PC-3 (cell line): ENCODE results near the gene BUD13. TPM values are rescaled to one million over a fixed set of nuclear protein-coding genes. Genes with fewer than 3 reads are reported as not detected.

Experiments
- ATAC-seq: fragments of 200-7000 bp; cut with Tn5 transposase; 2 replicates; pipeline ENCODE4 v1.9.1; 2020; ENCODE audit warnings: mild to moderate bottlenecking, moderate library complexity
- BruUV-seq: library from RNA; stranded (reverse); fragments of 400-500 nt; replicated peaks from 2 replicates; lab custom pipeline; 2021; lab: Mats Ljungman, UMichigan
- CTCF ChIA-PET: fragments of 300-600 bp; sonication (Branson Sonifier 250); formaldehyde crosslinking; loops from one replicate; lab custom pipeline; 2022; ENCODE audit warnings: antibody characterized with exemption; lab: Charles Lee
- POLR2A ChIA-PET: fragments of 300-600 bp; sonication (Branson Sonifier 250); formaldehyde crosslinking; loops from one replicate; lab custom pipeline; 2022; ENCODE audit warnings: antibody characterized with exemption; ENCODE audit not compliant: unreplicated experiment; lab: Charles Lee
- DNase-seq: peaks from one replicate; pipeline ENCODE4 v3.0.0-alpha.2; 2015
- H2AFZ ChIP-seq: fragments of 300-600 bp; sonication (generic); 2 replicates; pipeline ENCODE4 v1.6.0; 2016; ENCODE audit warnings: antibody characterized with exemption, low read length
- H3F3A ChIP-seq: fragments of 300-600 bp; sonication (generic); one replicate; pipeline ENCODE4 v1.6.0; 2017; ENCODE audit warnings: antibody characterized with exemption, low read length, control low read depth, mild to moderate bottlenecking; ENCODE audit not compliant: unreplicated experiment
- H3K27ac ChIP-seq: fragments of 300-600 bp; sonication (generic); 2 replicates; pipeline ENCODE4 v1.5.1; 2016; ENCODE audit warnings: mild to moderate bottlenecking, low read length
- H3K27me3 ChIP-seq: fragments of 300-600 bp; sonication (generic); 2 replicates; pipeline ENCODE4 v1.6.1; 2016; ENCODE audit warnings: low read length, mixed read lengths
- H3K36me3 ChIP-seq: fragments of 300-600 bp; sonication (generic); 2 replicates; pipeline ENCODE4 v1.6.1; 2016; ENCODE audit warnings: low read depth, mixed run types, low read length, mixed read lengths
- H3K4me1 ChIP-seq: fragments of 300-600 bp; sonication (generic); 2 replicates; pipeline ENCODE4 v1.5.1; 2016; ENCODE audit warnings: low read length; ENCODE audit not compliant: insufficient read depth
- H3K4me2 ChIP-seq: fragments of 300-600 bp; sonication (generic); 2 replicates; pipeline ENCODE4 v1.6.0; 2016; ENCODE audit warnings: low read length
- H3K4me3 ChIP-seq: fragments of 300-600 bp; sonication (generic); 2 replicates; pipeline ENCODE4 v1.5.1; 2016; ENCODE audit warnings: mild to moderate bottlenecking, low read length, mixed read lengths
- H3K79me2 ChIP-seq: fragments of 300-600 bp; sonication (generic); 2 replicates; pipeline ENCODE4 v1.6.1; 2017; ENCODE audit warnings: low read length, mixed read lengths
- H3K9ac ChIP-seq: fragments of 300-600 bp; sonication (generic); 2 replicates; pipeline ENCODE4 v1.6.0; 2016; ENCODE audit warnings: mild to moderate bottlenecking, low read length
- H3K9me2 ChIP-seq: fragments of 300-600 bp; sonication (generic); replicated peaks from 2 replicates; pipeline ENCODE4 v1.6.1; 2016; ENCODE audit warnings: mixed run types, low read length, mixed read lengths
- H3K9me3 ChIP-seq: fragments of 300-600 bp; sonication (generic); 2 replicates; pipeline ENCODE4 v1.6.1; 2016; ENCODE audit warnings: low read length, mixed read lengths
- H4K20me1 ChIP-seq: fragments of 300-600 bp; sonication (generic); 2 replicates; pipeline ENCODE4 v1.6.1; 2016; ENCODE audit warnings: low read length, mixed read lengths
- EZH2 ChIP-seq: fragments of 300-600 bp; sonication (generic); IDR thresholded peaks from one replicate; pipeline ENCODE4 v1.6.1; 2017; ENCODE audit warnings: antibody characterized with exemption, mild to moderate bottlenecking, low read length; ENCODE audit not compliant: unreplicated experiment
- EZH2phosphoT487 ChIP-seq: fragments of 300-600 bp; sonication (generic); IDR thresholded peaks from 2 replicates; pipeline ENCODE4 v1.6.1; 2018; ENCODE audit warnings: mild to moderate bottlenecking, antibody characterized with exemption, low read length, borderline replicate concordance
- intact Hi-C: fragments of 100-400 bp; cut with micrococcal nuclease; formaldehyde crosslinking; loops from 2 replicates; pipeline ENCODE4 v1.9.0; 2023
- total RNA-seq: library from RNA; depleted of rRNA; stranded (reverse); fragments of >200 nt; gene quantifications from 2 replicates; pipeline ENCODE4 v1.2.3, GENCODE V29; 2014
- TF ChIP-seq, protein P1 (sequence below): fragments of 300-600 bp; sonication (generic); conservative IDR thresholded peaks from 2 replicates; pipeline ENCODE4 v1.5.1; 2017; ENCODE audit warnings: antibody characterized with exemption, low read depth, mild to moderate bottlenecking, low read length

BUD13 gene
- total RNA-seq, 1 experiment from 2014 or later: 28.9 TPM

DNA sequence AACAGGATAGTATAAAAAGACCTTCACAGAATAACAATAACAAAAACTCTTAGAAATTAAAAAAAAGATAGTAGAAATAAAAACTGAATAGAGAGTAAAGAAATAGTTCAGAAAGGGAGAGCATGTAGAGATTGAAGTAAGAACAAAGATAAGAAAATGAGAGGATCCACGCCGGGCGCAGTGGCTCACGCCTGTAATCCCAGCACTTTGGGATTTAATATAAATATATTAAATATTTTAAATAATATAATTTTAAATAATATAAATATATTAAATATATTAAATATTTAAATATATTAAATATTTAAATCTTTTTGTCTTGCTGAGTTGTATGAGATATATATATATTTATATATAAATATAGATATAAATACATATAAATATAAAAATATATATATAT, 39.3 kb upstream of the BUD13 start:
- no peaks in the 10 kb centered on the region for H3K9me3 ChIP-seq
- H3K4me1 ChIP-seq: peaks cover 6% of the 10 kb centered on the region; the same call in 1 of the 2 replicates
- no peaks in the 10 kb centered on the region for H4K20me1 ChIP-seq
- no peak overlapping the region for H3K4me3 ChIP-seq
- H3K9me2 ChIP-seq: no peaks in the 10 kb centered on the region; the same call in 1 of the 2 replicates
- TF ChIP-seq EZH2phosphoT487 (no peak), EZH2 (no peak)
- TF ChIP-seq, protein P1, sequence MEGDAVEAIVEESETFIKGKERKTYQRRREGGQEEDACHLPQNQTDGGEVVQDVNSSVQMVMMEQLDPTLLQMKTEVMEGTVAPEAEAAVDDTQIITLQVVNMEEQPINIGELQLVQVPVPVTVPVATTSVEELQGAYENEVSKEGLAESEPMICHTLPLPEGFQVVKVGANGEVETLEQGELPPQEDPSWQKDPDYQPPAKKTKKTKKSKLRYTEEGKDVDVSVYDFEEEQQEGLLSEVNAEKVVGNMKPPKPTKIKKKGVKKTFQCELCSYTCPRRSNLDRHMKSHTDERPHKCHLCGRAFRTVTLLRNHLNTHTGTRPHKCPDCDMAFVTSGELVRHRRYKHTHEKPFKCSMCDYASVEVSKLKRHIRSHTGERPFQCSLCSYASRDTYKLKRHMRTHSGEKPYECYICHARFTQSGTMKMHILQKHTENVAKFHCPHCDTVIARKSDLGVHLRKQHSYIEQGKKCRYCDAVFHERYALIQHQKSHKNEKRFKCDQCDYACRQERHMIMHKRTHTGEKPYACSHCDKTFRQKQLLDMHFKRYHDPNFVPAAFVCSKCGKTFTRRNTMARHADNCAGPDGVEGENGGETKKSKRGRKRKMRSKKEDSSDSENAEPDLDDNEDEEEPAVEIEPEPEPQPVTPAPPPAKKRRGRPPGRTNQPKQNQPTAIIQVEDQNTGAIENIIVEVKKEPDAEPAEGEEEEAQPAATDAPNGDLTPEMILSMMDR: no peak
- H3K36me3 ChIP-seq: no peaks in the 10 kb centered on the region
- ChIA-PET POLR2A (no interaction called here), CTCF (interaction anchor here (0.5 kb wide), 1 partner anchor 9 kb away, joined by 3 read pairs; no protein-coding TSS in a partner anchor)
- H3K4me2 ChIP-seq: no peak overlapping the region
- H3K27ac ChIP-seq: no peak overlapping the region
- no TSS peak for BruUV-seq
- no peak for ATAC-seq
- no peak for DNase-seq
- H2AFZ ChIP-seq: no peak overlapping the region
- H3K27me3 ChIP-seq: no peaks in the 10 kb centered on the region
- H3K9ac ChIP-seq: no peak overlapping the region
- intact Hi-C loops: no loop called here
- H3K79me2 ChIP-seq: no peaks in the 10 kb centered on the region
- H3F3A ChIP-seq: no peaks in the 10 kb centered on the region

DNA sequence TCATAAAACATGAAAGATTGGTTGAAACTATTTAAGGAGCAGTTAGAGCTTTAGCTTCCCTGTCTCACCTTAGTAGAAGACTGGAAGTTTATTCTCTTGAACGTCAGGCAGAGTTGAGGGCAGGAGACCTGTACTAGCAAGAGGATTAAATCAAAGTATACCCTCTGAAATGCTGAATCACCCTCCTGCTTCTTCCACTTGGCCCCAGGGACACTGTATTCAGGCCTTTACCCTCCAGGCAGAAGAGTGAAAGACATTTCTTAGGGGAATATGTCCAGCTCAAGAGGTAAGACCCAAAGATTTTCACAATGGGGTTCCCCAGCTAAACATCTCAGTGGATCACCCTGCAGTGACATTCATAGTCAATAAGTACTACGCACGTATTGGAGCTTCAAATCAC, 38.4 kb upstream of the BUD13 start:
- Histone ChIP-seq H4K20me1 (no peaks in the 10 kb centered on the region), H2AFZ (0 out of 2 replicates have a peak overlapping the region, but pooled peaks have one; percentile 1), H3K27me3 (no peaks in the 10 kb centered on the region), H3K9me2 (no peaks in the 10 kb centered on the region; the same call in 1 of the 2 replicates), H3K4me3 (no peak overlapping the region), H3K36me3 (no peaks in the 10 kb centered on the region), H3K79me2 (no peaks in the 10 kb centered on the region), H3K4me1 (peaks cover 6% of the 10 kb centered on the region; the same call in 1 of the 2 replicates), H3K9me3 (no peaks in the 10 kb centered on the region), H3K27ac (no peak overlapping the region), H3K9ac (no peak overlapping the region), H3F3A (no peaks in the 10 kb centered on the region), H3K4me2 (no peak overlapping the region)
- intact Hi-C loops: no loop called here
- CTCF ChIA-PET: no interaction called here
- POLR2A ChIA-PET: no interaction called here
- no peak for DNase-seq
- BruUV-seq: no TSS peak
- ATAC-seq: no peak
- TF ChIP-seq, protein P1: no peak
- TF ChIP-seq EZH2 (no peak), EZH2phosphoT487 (no peak)

DNA sequence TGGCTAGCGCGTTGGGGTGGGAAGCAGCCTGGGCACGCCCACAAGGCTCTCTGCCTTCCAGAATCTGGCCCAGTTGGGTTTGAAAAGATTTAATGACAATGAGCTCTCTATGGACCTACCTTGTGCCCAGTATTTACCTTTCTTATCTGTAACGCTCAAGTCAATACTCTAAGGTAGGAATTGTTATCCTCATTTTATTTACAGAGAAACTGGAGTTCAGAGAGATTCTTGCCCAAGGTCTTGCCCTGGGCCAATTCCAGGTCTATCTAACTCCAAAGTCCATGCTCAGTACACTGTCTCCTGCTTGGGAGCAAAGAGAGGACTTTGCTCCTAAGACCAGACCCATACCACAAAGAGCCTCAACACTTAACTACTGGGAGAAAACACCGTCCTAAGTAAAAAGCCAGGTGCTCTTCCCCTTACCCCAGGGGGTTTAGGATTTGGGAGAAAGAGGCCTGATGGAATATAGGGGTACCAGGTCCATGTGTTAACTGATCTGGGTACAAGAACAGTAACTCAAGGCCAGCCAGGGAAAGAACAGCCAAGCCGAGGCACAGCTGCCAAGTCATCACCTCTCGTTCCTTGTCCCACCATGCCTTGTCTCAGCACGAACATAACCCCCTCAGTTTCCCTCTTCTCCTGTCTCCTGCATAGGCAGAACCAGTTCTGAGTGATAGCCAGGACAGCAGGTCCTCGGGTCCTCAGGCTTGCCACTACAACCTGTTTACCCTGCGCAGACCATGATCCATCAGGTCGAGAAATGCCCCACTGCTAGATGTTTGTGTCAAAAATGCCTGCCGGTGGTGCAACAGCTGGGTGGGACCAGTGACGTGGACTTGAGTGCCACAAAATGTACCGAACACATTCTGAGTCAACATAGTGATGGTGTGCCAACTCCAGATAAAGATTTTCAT, 35.7 kb upstream of the BUD13 start:
- no peaks in the 10 kb centered on the region for H3K27me3 ChIP-seq
- H3K4me2 ChIP-seq: no peak overlapping the region
- peak; percentile 43 for DNase-seq
- ChIA-PET POLR2A (no interaction called here), CTCF (no interaction called here)
- BruUV-seq: no TSS peak
- no peaks in the 10 kb centered on the region for H3K79me2 ChIP-seq
- H3K4me3 ChIP-seq: no peak overlapping the region
- H3K9me3 ChIP-seq: no peaks in the 10 kb centered on the region
- intact Hi-C loops: no loop called here
- H3K36me3 ChIP-seq: no peaks in the 10 kb centered on the region
- H3F3A ChIP-seq: no peaks in the 10 kb centered on the region
- ATAC-seq: no peak; the same call in 1 of the 2 replicates
- peak overlapping the region; percentile 31 for H2AFZ ChIP-seq
- no peaks in the 10 kb centered on the region for H3K9me2 ChIP-seq
- no peaks in the 10 kb centered on the region for H4K20me1 ChIP-seq
- H3K9ac ChIP-seq: no peak overlapping the region
- H3K27ac ChIP-seq: no peak overlapping the region
- peaks cover 6% of the 10 kb centered on the region; the same call in 1 of the 2 replicates for H3K4me1 ChIP-seq
- TF ChIP-seq EZH2 (no peak), EZH2phosphoT487 (no peak)
- TF ChIP-seq, protein P1: no peak
